ENCODE measurements around the gene TLCD5.

TLCD5 gene

GRCh38 chr11:120324932-120325810, at the start of gene TLCD5:
TSS of gene TLCD5 (plus strand) at chr11:120325299. CDS start at chr11:120327442, 2,143 bp downstream.
- DNase-seq (ENCODE audit: low spot score), result peak; percentile 60

GRCh38 chr11:120279502-120279901, 45.6 kb upstream of the TLCD5 start:
- no peak for DNase-seq (ENCODE audit: low spot score)

DNA sequence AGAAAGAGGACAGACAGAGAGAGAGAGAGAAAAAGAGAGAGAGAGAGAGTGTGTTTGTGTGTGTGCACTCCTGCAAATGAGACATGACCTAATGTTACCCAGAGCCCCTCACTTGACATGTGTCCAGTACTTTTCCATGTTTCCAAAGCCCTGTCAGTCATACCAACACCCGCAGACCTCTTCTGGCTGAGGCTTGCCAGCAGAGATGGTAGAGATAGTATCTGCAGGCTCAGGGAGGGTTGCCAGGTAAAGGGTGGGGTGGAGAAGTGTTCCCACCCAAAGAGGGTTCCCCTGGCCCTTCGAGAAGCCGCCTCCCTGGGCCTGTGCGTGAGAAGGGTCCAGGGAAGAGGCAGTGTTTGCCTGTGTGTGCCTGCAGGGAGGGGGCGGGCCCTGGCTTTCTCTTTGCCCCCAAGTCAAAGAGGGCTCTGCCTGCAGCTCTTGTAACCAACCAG, 44.5 kb upstream of the TLCD5 start:
- DNase-seq (ENCODE audit: low spot score), result no peak

DNA sequence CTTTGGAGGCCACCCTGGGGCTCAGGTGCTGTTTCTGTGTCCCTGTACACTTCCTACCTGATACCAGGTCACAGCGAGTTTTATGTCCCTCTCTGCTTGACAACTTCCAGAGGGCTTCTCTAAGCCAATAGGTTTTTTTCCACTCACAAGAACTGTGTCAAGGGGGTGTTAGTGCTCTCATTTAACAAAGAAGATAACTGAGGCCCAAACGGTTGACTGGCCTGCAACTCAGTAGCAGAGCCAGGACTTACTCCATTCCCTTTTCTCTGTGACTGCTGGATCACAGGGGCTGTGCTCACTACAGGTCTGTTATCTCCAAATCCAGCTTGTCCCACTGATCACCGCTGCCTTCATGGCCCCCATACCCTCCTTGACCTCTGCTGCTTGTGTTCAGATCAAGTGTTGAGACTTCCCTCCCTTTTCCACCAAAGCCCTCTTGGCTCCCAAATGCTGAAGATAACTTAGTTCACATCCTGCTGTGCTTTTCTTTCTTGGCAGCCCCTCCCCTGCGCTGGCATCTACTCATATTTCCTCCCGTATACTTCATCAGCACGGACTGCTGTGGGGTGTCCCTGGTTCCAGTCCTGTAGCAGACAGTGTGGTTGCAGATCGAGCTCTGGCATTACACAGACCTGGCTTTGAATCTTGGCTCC, 43.8 kb upstream of the TLCD5 start:
- no peak for DNase-seq (ENCODE audit: low spot score)

DNA sequence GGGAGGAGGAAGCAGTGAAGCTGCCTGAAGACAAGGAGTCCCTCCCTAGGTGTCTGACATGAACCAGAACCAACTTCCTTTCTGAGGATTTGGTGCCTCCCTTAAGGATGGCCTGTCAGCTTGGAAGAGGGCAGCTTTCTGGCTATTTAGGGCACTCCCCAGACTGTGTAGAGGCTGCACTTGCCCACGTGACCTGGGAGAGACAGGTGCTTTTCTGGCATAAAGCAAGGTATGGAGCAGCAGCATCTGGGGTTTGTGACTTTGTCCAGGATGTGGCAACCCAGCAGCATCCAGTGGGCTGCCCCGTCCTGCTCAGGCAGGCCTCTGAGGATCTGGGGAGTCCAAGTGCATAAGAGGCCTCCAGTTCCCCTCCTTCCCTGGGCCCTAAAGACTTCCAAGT, 42.0 kb upstream of the TLCD5 start:
- DNase-seq (ENCODE audit: low spot score), result no peak

GRCh38 chr11:120284272-120284671, 40.8 kb upstream of the TLCD5 start:
- no peak for DNase-seq (ENCODE audit: low spot score)

DNA sequence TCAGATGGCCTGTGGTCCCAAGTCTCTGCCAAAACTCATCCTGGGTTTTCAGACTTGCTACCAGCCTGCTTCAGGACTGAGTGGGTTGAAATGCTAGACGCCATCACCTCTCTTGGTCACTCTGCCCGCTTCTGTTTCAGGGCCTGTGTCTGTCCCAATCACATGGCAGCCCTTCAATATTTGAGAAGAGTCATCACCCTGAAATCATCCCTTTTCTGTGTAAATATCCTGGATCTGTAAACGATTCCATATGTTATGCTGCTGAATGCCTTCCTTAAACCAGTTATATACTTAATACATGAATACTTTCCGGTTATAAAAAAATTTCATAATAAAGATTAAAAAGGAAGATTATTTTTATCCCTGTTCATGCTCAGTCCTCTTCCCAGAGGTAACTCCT, 39.8 kb upstream of the TLCD5 start:
- no peak for DNase-seq (ENCODE audit: low spot score)

GRCh38 chr11:120288021-120288420, 37.1 kb upstream of the TLCD5 start:
- no peak for DNase-seq (ENCODE audit: low spot score)

DNA sequence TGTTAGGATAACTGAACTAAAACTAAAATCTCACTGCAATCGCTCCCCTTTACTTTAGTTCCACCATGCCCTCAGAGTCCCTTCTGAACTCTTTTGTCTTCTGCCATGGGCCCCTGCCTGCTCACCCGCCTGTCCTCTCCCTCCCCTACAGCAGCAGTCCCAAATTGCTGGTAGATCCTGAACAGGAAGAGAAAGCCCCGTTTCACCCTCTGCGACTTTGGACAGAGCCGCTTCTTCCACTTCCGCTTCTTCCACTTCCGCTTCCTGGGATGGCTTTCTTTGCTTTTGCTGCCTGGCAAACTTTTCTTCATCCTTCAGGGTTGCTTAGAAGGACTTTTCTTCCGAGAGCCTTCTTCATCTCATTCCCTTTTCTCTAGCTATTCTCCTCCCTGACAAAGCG, 35.7 kb upstream of the TLCD5 start:
- no peak for DNase-seq (ENCODE audit: low spot score)

DNA sequence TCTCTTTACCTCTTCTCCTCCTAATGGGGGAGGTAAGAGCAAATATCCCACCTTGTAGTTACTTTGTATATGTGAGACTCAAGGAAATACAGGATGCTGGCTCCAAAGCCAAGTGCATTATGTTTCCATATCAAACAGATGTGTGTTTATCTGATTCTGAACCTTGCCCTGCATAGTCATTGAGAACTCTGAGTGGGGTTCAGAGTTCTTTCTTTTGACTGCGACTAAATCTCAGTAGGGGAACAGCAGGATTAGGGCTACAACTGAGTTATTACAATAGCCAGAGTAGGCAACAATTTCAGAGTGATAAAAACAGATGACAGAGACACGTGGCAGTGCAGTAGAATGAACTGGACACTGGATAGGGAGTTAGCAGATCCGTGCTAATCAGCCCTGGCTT, 34.1 kb upstream of the TLCD5 start:
- DNase-seq (ENCODE audit: low spot score), result no peak

DNA sequence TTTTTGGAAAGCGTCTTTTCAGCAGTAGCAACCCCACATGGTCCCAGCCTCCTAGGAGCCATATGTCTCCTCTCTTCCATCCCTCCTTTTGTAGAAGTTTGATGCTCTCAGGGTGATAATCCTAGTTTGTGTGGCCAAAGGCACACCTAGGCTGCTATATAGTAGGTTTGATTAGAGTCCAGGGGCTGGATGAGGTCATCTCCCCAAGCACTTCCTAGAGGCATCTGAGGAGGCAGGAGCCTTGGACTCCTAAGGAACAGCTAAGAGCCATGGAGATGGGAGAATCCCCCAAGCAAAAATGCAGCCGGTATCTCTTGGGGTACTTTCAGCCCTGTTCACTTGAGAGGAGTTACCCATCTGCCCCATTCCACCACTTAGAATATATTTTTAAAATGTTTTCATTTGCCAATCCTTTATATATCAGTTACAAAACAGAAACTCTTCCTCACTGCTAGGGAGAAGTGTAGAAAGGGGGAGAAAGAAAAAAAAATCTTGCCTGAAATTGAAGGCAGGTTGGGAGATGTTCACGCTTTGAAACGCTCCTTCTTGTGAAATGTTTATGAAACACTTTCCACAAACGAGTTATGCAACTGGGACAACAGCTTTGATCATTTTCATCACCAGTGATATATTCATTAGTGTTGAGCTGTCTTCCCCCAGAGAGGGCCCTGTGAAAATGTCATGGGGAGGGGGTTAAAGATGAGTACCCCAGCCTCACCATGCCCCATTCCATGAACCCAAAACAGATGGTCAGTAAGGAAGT, 31.9 kb upstream of the TLCD5 start:
- no peak for DNase-seq (ENCODE audit: low spot score)

DNA sequence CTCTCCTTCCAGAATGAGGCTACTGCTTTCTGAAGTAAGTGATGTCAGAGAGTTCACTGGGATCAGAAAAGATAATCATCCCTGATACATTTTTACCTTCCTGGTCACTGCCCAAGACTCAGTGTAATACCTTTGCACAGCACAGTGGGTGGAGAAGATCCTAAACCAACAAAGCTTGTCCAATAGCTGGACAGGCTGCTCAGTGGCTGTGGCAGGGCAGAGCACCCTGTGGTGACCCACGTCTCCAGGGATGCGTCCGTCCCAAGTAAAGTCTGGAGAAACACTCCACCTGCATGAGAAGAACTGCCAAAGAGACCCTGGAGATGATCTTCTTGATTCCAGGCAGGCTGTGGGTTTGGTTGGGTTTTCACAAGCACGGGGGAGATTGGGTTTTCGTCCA, 31.0 kb upstream of the TLCD5 start:
- DNase-seq (ENCODE audit: low spot score), result no peak

GRCh38 chr11:120295099-120295498, 30.0 kb upstream of the TLCD5 start:
- no peak for DNase-seq (ENCODE audit: low spot score)

DNA sequence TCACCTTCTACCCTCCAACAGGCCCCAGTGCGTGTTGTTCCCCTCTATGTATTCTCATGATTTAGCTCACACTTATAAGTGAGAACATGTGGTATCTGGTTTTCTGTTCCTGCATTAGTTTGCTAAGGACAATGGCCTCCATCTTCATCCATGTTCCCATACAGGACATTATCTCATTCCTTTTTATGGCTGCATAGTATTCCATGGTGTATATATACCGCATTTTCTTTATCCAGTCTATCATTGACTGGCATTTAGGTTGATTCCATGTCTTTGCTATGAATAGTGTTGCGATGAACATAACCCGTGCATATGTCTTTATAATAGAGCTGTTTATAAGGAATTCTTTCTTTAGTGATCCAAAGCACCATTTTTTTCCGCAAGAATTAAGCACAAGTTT, 28.5 kb upstream of the TLCD5 start:
- no peak for DNase-seq (ENCODE audit: low spot score)

DNA sequence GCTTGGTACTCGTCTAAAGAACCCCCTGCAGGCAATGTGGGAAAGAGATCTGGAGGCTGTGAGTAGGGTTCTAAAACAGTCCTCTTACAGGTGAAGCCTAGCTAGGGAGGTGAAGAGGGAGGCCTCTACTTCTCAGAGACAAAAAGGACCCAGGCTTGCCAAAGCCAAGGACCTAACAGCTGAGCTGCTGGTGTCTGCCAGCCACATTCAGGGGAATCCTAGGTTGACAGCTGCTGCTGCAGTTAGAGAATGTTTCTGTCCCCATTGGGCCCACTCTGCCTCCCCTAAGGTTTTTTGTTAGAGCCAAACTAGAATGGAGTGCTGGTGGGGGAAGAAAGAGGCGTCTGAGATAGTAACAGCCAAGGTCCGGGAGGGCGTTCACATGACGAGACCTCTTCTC, 26.6 kb upstream of the TLCD5 start:
- DNase-seq (ENCODE audit: low spot score), result no peak

DNA sequence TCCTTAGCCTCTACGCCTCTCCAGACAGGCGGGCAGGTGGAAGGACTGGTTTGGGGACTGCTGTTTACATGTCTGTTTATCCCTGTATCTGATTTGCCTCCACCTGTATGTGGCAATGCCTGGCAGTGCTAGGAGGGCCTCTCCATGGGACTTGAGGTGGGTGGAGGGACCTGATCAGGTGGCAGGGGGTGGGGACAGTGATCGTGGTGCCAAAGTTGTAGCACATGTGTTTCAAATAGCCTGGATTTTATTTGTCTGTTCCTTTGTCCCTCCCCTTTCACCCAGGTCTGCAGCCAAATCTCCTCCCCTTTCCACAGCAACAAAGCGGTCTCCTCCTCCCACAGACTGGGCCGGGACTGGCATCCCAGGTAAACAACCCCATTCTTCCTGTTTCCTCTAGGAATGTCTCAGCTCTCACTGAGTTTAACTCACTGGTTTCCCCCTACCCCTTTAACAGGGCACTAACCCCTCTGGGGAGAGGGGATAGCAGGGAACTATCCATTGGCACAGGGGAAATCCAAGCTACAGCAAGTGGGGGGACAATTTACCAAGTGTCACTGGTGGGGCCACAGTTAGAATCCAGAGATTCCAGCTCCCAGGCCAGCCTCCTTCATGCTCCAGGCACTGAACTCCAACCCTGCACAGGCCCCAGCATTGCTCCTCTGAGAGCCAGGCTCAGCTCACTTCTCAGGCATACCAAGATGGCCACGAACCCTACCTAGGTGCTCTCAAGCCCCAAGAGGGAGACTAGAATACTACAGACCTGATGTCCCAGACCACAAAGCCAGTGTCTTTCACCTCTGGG, 22.9 kb upstream of the TLCD5 start:
- DNase-seq (ENCODE audit: low spot score), result no peak

DNA sequence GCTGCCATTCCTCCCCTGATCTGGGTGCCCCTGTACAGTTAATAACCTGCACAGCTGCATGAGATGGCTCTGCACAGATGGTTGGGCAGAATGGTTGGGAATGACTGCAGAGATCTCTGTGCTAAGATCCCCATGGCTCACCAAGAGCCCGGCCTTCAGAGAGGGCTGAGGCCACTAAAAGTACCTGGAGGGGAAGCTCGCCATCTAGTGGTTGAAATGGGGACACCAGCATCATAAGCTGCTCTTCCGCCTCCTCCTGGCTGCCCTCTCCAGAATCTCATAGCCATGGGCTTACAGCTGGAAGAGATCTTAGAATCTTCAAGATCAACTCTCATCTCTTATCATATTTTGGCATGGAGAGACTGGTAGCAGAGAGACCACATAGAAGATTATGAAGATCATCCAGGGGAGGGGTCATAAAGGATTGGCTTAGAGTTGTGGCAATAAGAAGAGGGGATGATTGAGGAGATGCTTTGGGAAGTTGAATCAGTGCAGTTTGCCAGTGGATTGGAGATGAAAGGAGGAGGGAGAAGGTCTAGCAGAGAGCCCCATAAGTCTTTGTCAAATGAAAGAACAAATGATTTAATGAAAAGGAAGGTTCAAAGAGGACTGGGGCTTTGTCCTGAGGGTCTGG, 22.0 kb upstream of the TLCD5 start:
- peak; percentile 64 for DNase-seq (ENCODE audit: low spot score)

GRCh38 chr11:120304526-120304925, 20.6 kb upstream of the TLCD5 start:
- DNase-seq (ENCODE audit: low spot score), result peak; percentile 31

DNA sequence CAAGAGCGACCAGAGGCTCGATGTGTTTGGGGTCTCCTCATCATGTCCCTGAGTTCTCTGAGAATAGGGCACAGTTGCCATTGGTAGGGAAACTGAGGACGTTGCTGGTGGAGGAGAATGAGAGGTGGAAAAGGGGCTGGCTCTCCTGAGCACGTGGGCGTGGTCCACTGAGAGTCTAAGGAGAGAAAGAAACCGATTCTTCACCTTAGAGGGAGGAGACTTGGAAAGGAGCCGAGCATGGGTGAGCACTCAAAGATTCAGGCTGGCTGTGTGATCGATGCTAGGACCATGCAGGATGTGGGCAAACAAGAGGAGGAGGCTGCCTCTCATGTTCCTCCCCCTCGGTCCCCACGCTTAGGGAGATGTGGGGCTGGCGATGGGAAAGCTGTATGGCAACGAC, 19.8 kb upstream of the TLCD5 start:
- no peak for DNase-seq (ENCODE audit: low spot score)

DNA sequence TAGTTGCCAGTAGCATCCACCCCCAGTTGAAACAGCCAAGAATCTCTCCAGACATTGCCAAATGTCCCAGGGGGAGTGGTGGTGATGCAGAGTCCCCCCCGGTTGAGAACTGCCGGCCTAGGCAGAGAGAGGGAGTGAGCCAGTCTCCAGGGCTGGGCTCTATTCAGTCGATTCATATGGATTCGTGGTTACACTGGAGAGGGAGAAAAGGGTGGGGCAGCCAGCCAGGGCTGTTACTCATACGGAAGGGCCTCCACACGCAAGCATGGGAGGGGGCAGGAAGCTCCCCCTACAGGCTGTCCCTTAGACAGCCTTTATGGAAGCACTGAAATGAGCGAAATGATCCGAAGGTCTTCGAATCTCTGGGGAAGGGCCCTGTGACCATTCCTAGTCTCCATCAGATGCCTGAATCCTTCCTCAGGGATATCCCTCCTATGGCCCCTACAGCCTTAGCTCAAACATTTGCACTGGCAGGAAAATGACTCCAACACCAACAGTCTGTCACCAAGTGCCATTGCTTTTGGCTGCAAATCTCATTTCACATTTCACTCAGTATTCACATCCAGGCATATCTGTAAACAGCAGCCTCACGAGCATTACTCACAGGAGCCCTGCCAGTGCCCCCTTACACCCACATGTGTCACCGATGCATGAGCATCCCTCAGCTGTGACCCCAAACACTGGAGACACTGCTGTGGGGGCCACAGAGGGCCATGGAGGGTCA, 18.4 kb upstream of the TLCD5 start:
- DNase-seq (ENCODE audit: low spot score), result peak; percentile 87

GRCh38 chr11:120307476-120307875, 17.6 kb upstream of the TLCD5 start:
- no peak for DNase-seq (ENCODE audit: low spot score)
